C4-2B (cell line): ENCODE measurements around the gene MED13L.

Source experiments
- H3K27ac ChIP-seq: fragments of 450-650 bp; 2 replicates; pipeline ENCODE4 v1.5.1; 2017
- ZFX ChIP-seq: fragments of 450-650 bp; IDR thresholded peaks from 2 replicates; pipeline ENCODE4 v1.6.1; 2017
- TF ChIP-seq, protein P1 (sequence below): fragments of 450-650 bp; conservative IDR thresholded peaks from 2 replicates; pipeline ENCODE4 v1.5.1; 2017; ENCODE audit warnings: mild to moderate bottlenecking

MED13L gene

DNA sequence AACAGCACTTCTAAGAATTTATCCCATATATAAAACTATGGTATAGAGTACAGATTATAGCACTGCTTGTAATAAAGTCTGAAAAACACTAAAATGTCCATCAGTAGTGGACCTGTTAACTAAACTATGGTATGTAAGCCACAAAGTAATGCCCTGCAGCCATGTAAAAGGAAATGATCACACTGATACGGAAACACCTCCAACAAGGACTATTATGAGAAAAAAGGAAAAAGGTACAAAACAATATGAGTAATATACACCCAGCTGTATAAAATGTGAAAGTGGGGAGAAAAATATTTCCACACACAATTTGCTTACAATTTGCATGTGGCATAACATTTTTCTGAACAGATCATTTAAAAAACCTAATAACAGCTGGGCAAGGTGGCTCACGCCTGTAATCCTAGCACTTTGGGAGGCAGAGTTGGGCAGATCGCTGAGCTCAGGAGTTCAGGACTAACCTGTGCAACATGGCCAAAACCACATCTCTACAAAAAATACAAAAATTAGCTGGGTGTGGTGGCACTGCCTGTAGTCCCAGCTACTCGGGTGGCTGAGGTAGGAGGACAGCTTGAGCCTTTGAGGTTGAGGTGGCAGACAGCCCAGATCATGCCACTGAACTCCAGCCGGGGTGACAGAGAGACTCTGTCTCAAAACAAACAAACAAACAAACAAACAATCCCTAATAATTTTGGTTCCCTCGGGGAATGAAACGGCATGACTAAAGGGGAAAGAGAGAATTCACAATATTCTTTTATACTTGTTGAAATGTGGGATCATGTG is 250.5 kb downstream of the MED13L start:
- no peak for TF ChIP-seq ZFX
- TF ChIP-seq, protein P1, sequence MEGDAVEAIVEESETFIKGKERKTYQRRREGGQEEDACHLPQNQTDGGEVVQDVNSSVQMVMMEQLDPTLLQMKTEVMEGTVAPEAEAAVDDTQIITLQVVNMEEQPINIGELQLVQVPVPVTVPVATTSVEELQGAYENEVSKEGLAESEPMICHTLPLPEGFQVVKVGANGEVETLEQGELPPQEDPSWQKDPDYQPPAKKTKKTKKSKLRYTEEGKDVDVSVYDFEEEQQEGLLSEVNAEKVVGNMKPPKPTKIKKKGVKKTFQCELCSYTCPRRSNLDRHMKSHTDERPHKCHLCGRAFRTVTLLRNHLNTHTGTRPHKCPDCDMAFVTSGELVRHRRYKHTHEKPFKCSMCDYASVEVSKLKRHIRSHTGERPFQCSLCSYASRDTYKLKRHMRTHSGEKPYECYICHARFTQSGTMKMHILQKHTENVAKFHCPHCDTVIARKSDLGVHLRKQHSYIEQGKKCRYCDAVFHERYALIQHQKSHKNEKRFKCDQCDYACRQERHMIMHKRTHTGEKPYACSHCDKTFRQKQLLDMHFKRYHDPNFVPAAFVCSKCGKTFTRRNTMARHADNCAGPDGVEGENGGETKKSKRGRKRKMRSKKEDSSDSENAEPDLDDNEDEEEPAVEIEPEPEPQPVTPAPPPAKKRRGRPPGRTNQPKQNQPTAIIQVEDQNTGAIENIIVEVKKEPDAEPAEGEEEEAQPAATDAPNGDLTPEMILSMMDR = no peak
- no peak overlapping the region for H3K27ac ChIP-seq

- TF ChIP-seq, protein P1 = no peak
- TF ChIP-seq ZFX = no peak
Measured at GRCh38 chr12:116026346-116026745, 251.1 kb downstream of the MED13L start.

DNA sequence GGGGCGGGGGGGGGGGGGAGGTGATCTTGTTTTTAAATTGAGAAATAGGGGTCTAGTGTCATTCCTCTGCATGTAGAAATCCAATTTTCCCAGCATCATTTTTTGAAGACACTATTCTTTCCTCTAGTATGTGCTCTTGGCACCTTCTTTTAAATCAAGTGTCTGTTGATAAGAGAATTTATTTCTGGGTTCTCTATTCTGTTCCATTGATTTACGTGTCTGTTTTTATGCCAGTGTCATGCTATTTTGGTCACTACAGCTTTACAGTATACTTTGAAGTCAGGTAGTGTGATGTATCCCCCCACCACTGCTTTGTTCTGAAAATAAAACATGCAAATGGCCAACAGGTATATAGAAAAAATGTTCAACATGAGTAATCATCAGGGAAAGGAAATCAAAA is 252.7 kb downstream of the MED13L start:
- H3K27ac ChIP-seq = no peak overlapping the region
- TF ChIP-seq ZFX = no peak
- TF ChIP-seq, protein P1 = no peak

More at GRCh38 chr12:116026346-116026745, 251.1 kb downstream of the MED13L start:
- H3K27ac ChIP-seq = no peak overlapping the region

DNA sequence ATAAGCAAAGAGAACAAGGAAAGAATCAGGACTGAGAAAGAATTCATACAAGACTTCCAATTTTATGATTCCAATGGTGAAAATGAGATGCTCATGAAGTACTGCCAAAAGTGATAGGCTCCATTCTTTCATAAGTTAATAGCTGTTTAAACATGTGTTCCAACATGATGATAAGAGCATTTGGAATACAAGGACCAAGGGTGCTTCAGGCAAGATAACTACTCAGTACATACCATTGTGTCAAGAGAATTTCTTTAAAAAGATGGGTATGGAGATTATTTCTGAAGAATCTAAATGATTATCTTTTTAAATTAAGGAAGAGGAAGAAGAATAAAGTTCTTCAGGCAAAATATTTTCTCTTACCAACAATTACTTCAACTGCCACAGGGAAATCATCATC is 258.1 kb downstream of the MED13L start:
- no peak overlapping the region for H3K27ac ChIP-seq
- TF ChIP-seq, protein P1 = no peak
- no peak for TF ChIP-seq ZFX

DNA sequence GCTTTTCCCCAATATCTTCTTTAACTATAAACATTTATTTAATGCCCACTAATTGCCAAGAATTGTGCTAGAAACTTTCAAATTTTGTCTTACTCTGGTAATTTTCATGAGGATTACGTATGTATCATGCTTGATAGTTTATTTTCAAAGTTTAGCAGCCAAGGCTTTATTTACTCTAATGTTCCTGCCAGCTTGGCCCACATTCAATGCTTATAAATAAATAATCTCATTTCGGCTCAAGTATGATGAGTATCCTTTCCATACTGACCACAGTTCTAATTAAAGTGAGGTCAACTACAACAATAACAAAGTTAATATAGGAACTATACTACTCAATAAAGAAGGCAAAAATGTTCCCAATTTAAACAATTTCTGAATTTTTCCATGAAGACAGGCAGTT is 259.2 kb downstream of the MED13L start:
- H3K27ac ChIP-seq = no peak overlapping the region
- TF ChIP-seq ZFX = no peak
- TF ChIP-seq, protein P1 = no peak

DNA sequence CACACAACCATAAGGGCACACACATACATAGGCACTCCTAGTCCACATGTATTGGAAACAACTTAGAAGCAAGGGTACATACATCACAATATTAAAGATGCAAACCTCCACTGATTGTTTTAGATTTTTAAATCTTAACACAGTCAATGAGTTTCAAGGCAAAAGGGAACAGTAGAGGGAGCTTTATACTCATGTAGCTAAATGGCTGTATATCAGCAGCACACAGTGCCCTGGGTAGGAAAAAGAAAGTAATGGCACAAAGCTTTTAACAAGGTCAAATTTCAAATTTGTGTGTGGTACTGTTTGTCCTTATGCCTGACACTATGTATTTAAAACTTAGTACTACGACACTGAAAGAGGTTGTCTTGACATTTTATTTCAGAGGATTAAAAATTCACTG is 262.0 kb downstream of the MED13L start:
- no peak overlapping the region for H3K27ac ChIP-seq
- no peak for TF ChIP-seq ZFX
- TF ChIP-seq, protein P1 = peak; percentile 72

- H3K27ac ChIP-seq = no peak overlapping the region
- TF ChIP-seq ZFX = no peak
- TF ChIP-seq, protein P1 = no peak
Measured at GRCh38 chr12:116012757-116013156, 264.7 kb downstream of the MED13L start.
